Measurements from ENCODE around the gene PGA3. TPM values are rescaled to one million over a fixed set of nuclear protein-coding genes. Genes with fewer than 3 reads are reported as not detected.

PGA3 gene
- total and polyA plus RNA-seq, 2 of the 8 experiments (the other 6 are each of a cell fraction or from before 2014, with no cell fraction given) = not detected

- Histone ChIP-seq H3K56ac (replicated peaks; ENCODE audit: insufficient read length, low read depth, low read length) (no peak overlapping the region), H2BK12ac (ENCODE audit: low read depth, low read length) (0 out of 2 replicates have a peak overlapping the region, but pooled peaks have one; percentile 46), H2BK120ac (replicated peaks; ENCODE audit: low read depth, low read length) (peak overlapping the region; percentile 60), H2BK20ac (ENCODE audit: low read length) (no peak overlapping the region), H3K23ac (ENCODE audit: insufficient read length) (no peak overlapping the region), H2AK5ac (ENCODE audit: low read depth, low read length) (no peak overlapping the region), H4K20me1 (replicated peaks in 1 of 2; ENCODE audit: control insufficient read depth in 1 of 2, insufficient read depth in 2 of 2, low read length in 2 of 2) (peaks cover 0 to 4% of the 10 kb centered on the region in 2 experiments), H3K9me3 (ENCODE audit: insufficient read depth in 2 of 2, low read depth in 1 of 2, low read length in 1 of 2) (peaks cover 0 to 2% of the 10 kb centered on the region in 2 experiments; a peak in 1 of 4 replicates), H4K91ac (replicated peaks; ENCODE audit: insufficient read length, low read length) (peak overlapping the region; percentile 35), H3K18ac (ENCODE audit: extremely low read depth, low read length) (no peak overlapping the region), H3K4me2 (ENCODE audit: insufficient read depth in 1 of 2, low read depth in 2 of 2, low read length in 2 of 2) (peak overlapping the region; percentile 57 to 85), H3K27me3 (replicated peaks in 1 of 4; ENCODE audit: control insufficient read depth in 3 of 4, extremely low read depth in 1 of 4, insufficient read depth in 3 of 4, low read length in 3 of 4) (no peaks in the 10 kb centered on the region), H3K4ac (replicated peaks; ENCODE audit: insufficient read length, low read depth, low read length) (no peak overlapping the region), H3K4me3 (ENCODE audit: extremely low read depth in 1 of 4, insufficient read depth in 2 of 4, low read depth in 3 of 4, low read length in 4 of 4) (peak overlapping the region; percentile 70 to 83 (median 77); a peak in 7 of 8 replicates), H3K9ac (replicated peaks in 1 of 4; ENCODE audit: extremely low read depth in 1 of 4, low read depth in 3 of 4, low read length in 3 of 4) (peak overlapping the region in 3 of 4 experiments; percentile 71 to 80 (median 71); a peak in 4 of 7 replicates), H3K79me1 (ENCODE audit: low read depth, low read length) (no peaks in the 10 kb centered on the region; the same call in 1 of the 2 replicates), H3K36me3 (ENCODE audit: control insufficient read depth in 2 of 4, insufficient read depth in 4 of 4, low read length in 3 of 4) (no peaks in the 10 kb centered on the region), H3K4me1 (replicated peaks in 1 of 4; ENCODE audit: control insufficient read depth in 3 of 4, insufficient read depth in 4 of 4, low read length in 3 of 4) (peaks cover 0 to 7% (median 2%) of the 10 kb centered on the region in 4 experiments; a peak in 3 of 7 replicates), H3K27ac (ENCODE audit: low read depth, low read length) (peak overlapping the region; percentile 25; the same call in 1 of the 2 replicates), H2BK15ac (ENCODE audit: low read length) (no peak overlapping the region), H3K79me2 (ENCODE audit: control insufficient read depth in 1 of 2, insufficient read depth in 2 of 2, low read length in 2 of 2) (peaks cover 2 to 31% of the 10 kb centered on the region in 2 experiments; a peak in 2 of 4 replicates), H2AFZ (ENCODE audit: low read length) (0 out of 2 replicates have a peak overlapping the region, but pooled peaks have one; percentile 42), H2BK5ac (ENCODE audit: low read depth, low read length) (peak overlapping the region; percentile 56; the same call in 1 of the 2 replicates), H4K8ac (ENCODE audit: extremely low read depth, insufficient read depth, low read length) (no peak overlapping the region), H4K5ac (ENCODE audit: insufficient read length, low read depth, low read length) (no peak overlapping the region), H3K23me2 (ENCODE audit: low read depth, low read length) (peaks cover 6% of the 10 kb centered on the region), H3K14ac (ENCODE audit: insufficient read length) (no peak overlapping the region)
- FAIRE-seq (no peak), DNase-seq (ENCODE audit: low read depth in 1 of 2, low spot score in 2 of 2) (no peak)
- ChIA-PET POLR2A (ENCODE audit: partially characterized antibody) (interaction anchor here (1.0 kb wide), 1 partner anchor 10 kb away, joined by 3 read pairs; no protein-coding TSS in a partner anchor), CTCF (ENCODE audit: partially characterized antibody) (interaction anchor here (3.9 kb wide), 1 partner anchor 25 kb away, joined by 14 read pairs; no protein-coding TSS in a partner anchor)
- 80% methylated on average over 8 of the region's 8 CpGs; no CpG with 5 or more reads in 1 of the 2 experiments for whole genome bisulfite sequencing, 2 experiments (ENCODE audit: extremely low coverage in 1 of 2, insufficient coverage in 1 of 2, insufficient read length in 1 of 2, insufficient replicate concordance in 2 of 2, low coverage in 1 of 2, low lambda C conversion rate in 2 of 2, missing lambda C conversion rate in 1 of 2)
- TF ChIP-seq ATF3 (IDR thresholded peaks at IDR 0.05; ENCODE audit: insufficient read depth, low read depth, low read length) = no peak
- no peak for TF ChIP-seq CHD2 (IDR thresholded peaks at IDR 0.05; ENCODE audit: low read length)
- TF ChIP-seq CREB1 (IDR thresholded peaks at IDR 0.05) = no peak
- no peak for TF ChIP-seq CTBP2 (IDR thresholded peaks at IDR 0.05; ENCODE audit: borderline replicate concordance, insufficient read depth, insufficient read length, low read length)
- TF ChIP-seq RBBP5 (IDR thresholded peaks at IDR 0.05; ENCODE audit: borderline replicate concordance, low read depth, low read length) = no peak
- no peak for TF ChIP-seq MAFK (IDR thresholded peaks at IDR 0.05; ENCODE audit: low read depth, low read length)
- no peak for TF ChIP-seq TCF12 (IDR thresholded peaks at IDR 0.05; ENCODE audit: low read depth, low read length)
- TF ChIP-seq TEAD4 (IDR thresholded peaks at IDR 0.05; ENCODE audit: low read depth, low read length) = no peak
- TF ChIP-seq SP4 (IDR thresholded peaks at IDR 0.05; ENCODE audit: low read length) = no peak
- no peak for TF ChIP-seq SUZ12 (IDR thresholded peaks at IDR 0.05; ENCODE audit: low read length)
- no peak for TF ChIP-seq SRF (IDR thresholded peaks at IDR 0.05; ENCODE audit: low read depth, low read length)
Measured at GRCh38 chr11:61162092-61162941, 41.0 kb upstream of the PGA3 start.

All from H1 (cell line).